ENCODE results near the gene DDX39B.
"Not testable (repeated sequence)": the region's sequence is repeated elsewhere in the genome, so short reads cannot be mapped to it uniquely, and the experiment has no call there.

DDX39B gene

DNA sequence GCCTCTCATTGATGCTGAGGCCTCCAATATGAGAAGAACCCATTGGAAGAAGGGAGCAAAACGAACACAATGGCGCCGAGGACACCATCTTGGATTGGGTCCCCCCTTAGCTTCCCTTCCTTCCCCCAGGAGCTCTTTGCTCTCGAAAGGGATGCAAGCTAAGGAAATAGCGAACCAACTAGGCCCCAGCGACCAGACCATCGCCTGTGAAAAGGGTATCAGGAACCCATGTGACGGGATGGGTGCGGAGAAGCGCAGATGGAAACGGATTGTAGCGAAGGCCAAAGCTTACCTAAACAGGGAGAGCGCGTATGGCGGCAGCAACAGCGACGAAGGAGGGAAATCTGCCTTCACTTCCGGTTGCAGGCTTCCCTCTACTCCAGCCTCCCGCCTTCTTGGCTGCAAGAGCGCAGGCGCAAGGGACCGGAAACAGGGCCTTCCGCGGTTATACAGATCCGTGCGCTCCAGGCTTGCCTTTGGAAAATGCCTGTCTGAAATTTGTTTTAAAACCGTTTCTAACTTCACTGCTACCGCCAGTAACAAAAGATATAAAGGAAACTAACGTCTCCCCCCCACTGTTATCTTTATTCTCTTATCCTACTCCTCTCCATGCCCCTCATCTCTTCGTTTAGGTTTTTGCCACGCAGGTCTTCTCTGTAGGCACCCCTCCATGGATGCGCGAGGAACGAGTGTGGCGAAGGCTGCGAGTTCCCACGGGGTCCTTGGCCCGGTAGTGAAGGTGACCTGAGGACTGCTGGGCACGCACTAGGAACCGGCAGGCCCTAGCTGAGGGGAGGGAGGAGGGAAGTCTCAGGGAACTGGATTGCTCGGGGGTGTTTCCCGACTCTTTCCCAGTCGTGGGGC lies at the start of gene DDX39B:
Gene DDX39B (minus strand): TSS at position 346 of the 864 bp plus-strand sequence. CDS start 1,471 bp downstream, outside the sequence.
- peak; percentile 97 for DNase-seq (ENCODE audit: low spot score)

DNA sequence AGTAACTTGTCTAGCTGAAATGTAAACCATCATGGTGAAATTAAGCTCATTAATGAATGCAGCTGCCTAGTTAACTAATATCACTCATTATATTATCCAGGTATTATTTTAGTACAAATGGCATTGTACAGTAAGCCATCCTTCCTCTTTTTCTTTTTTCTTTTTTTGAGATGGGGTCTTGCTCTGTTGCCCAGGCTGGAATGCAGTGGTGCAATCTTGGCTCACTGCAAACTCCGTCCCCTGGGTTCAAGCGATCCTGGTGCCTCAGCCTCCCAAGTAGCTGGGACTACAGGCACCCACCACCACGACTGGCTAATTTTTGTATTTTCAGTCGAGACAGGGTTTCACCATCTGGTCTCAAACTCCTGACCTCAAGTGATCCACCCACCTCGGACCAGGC lies 48.9 kb upstream of the DDX39B start:
- not testable (repeated sequence) for DNase-seq (ENCODE audit: low spot score)

DNA sequence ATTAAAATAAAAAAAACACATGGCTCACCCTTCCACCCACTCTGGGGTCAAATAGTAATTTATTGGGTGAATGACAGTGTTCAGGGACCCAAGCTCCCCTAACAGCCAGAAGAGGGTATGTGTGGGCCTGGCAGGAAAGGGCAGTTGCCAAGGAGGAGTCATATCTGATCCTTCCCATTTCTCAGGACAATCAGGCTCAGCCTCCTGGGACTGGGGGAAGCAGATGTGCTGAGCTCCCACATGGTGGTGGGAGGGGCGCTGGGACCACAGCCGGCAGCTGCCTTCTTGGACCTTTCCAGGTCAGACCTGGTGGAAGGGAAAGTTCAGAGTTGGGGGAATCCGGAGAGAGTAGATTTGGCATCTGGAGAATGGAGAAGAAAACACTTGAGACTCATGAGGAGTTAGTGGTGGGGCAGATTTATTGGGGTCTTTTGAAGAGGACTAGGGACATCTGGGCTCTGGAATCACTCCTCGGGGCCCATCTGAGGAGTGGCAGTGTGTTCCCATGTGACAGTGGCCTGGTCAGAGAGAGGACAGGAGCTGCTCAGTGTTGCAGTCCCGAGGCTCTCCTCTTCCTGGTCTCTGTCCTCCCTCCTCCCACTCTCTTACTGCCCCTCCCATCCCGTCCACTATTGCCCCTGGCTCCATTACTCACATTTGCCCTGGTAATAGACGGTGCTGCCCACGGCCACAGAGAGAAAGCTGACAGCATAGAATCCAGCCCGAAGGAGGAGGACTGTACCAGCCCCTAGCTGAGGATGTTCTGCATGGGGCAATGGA lies 47.3 kb upstream of the DDX39B start:
- no peak for DNase-seq (ENCODE audit: low spot score)

DNA sequence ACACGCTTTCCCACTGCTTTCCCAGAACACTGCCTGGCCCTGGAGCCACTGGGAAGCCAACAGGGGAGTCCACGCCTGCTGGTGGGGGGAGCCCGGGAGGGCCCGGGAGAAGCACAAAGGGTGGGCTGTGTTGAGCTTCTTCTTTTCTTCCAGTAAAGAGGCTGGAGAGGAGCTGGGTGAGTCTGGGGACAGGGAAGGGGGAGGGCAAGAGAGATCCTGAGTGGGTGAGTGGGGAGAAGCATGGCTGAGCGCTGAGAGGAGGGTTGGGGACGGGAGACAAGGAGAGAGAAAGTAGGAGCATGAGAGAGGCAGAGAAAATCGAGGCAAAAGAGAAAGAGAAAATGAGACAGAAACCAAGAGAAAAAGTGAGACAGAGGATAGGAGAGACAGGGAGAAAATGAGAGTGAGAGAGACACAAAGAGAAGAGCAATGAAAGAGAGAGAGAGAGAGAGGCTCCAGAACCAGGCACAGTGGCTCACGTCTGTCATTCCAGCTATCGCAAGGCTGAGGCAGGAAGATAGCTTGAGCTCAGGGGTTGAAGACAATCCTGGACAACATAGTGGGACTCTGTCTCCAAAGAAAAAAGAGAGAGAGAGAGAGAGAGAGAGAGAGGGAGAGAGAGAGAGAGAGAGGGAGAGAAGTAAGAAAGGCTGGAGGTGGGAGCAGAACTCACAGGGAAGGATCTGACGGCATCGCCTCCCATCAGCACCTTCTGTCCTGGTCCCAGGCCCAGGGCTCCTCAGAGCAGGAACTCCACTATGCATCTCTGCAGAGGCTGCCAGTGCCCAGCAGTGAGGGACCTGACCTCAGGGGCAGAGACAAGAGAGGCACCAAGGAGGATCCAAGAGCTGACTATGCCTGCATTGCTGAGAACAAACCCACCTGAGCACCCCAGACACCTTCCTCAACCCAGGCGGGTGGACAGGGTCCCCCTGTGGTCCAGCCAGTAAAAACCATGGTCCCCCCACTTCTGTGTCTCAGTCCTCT lies 46.3 kb upstream of the DDX39B start:
- DNase-seq (ENCODE audit: low spot score): no peak

DNA sequence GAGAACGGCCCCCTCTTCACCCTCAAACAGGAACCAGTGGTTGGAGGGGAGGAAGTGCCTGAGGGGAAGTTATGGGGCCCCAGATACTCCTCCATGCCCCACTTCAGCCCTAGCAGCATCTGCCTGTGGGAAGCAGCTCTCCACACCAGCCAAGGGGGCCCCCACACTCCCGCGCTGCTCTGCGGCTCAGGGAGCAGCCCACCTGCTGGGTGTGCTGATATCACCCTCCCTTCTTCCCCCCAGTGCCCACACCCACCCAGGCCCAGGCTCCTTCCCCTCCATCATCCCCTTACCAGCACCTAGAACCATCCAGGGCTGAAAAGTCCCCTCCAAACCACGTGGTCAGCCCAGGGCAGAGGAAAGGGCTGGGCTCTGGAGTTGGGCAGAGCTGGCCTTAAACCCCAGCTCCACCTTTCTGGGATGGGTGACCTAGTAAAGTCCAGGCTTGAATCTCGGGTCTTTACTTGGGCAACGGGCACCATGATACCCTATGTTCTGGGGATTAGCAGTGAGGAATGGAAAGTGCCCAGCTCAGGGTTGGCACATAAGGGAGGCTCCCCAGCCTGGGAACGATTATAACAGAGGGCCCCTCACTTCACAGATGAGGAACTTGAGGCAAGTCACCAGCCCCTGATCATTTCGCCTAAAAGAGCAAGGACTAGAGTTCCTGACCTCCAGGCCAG lies 44.9 kb upstream of the DDX39B start:
- no peak for DNase-seq (ENCODE audit: low spot score)

DNA sequence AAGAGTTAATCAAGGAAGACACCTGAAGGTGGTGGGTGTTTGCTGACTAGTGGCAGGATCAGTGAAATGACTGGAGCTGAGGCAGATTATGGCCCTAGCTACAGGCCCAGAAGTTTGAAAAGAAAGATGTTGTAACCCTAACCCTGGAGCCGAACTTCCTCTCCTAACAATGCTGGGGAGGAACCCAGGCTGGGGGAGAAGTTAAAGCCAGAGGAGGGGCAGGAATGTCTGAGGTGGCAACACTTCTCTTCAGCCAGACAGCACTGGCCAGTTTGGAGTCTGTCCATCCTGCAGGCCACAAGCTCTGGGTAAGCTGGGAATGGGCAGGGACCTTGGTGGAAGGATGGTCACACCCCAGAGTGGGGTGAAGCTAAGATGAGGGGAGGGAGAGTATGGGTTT lies 44.2 kb upstream of the DDX39B start, which contains the start of gene LST1:
Gene LST1 (plus strand): TSS at position 270 of the 400 bp plus-strand sequence. CDS start 1,023 bp downstream, outside the sequence.
- DNase-seq (ENCODE audit: low spot score): no peak

DNA sequence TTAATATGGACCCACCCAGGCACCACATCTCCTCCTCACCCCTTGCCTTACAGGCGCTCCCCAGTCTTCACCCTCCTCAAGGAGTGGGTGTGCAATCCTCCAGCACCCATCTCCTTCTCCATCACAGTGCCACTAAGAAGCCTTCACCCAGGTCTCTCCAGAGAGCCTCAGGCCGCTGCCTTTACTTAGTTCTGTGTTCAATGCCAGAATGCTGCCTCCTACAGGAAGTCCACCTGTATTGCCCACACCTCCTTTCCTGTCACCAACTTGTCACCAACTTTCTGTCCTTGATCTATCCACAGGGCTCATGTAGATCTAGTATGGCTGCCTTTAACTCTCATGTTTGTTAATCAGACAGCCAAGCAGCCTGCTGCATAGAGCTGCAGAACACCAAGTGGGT lies 43.7 kb upstream of the DDX39B start:
- DNase-seq (ENCODE audit: low spot score): no peak

DNA sequence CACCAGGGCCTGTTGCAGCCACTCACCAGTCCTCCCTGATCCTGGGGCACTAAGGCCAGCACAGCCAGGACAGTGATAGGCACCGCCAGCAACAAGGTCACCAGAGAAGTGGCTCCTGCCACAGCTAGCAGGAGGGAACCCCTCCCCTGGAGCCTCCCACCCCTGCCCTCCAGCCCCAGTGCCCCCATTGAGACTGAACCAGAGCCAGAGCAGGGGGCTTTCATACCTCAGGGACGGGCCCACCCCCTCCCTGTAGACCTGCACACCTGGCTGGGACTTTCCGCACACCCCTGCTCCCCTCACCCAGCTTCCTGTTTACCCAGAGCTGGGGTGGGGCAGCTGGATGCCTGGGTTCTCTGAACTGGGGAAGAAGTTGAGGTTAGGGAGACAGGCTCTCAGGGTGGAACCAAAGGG lies 40.4 kb upstream of the DDX39B start, which contains the start of gene LTB:
Gene LTB (minus strand): TSS at position 195 of the 414 bp plus-strand sequence. CDS start 7 bp downstream, at position 188.
- no peak for DNase-seq (ENCODE audit: low spot score)

DNA sequence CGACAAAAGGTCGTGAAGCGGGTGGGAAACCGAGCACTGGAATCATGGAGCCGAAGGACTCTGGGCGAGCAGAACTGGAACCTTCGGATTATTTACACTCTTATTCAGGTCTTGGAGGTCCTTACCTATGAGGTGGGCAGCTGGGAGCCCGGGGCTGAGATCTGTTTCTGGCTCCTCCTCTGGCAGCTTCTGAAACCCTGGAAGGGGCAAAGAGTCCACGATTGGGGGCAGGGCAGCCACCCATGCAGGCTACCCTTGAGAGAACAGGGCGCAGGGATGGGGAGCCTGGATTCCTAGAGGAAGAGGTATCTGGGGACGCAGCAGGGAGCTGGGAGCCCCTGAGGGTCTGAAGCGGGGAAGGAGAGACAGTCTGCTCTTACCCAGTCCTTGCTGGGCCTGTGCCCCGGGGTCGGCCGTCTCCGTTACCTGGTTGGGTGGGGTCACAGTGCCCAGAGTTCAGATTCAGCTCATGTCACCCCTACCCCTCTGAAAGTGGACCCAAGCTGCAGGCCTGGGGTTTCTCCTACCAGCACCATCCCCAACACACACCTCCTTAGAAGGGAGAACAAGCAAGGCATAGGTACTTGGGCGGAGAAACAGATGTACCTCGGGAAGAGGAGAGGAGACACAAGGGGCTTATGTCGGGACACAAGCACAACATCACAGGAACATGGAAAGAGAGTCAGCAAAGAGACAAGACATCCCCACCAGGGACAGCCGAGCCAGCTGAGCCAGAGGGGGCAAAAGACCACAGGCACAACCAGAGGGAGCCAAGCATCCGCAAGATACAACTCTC lies 39.8 kb upstream of the DDX39B start:
- DNase-seq (ENCODE audit: low spot score): no peak

DNA sequence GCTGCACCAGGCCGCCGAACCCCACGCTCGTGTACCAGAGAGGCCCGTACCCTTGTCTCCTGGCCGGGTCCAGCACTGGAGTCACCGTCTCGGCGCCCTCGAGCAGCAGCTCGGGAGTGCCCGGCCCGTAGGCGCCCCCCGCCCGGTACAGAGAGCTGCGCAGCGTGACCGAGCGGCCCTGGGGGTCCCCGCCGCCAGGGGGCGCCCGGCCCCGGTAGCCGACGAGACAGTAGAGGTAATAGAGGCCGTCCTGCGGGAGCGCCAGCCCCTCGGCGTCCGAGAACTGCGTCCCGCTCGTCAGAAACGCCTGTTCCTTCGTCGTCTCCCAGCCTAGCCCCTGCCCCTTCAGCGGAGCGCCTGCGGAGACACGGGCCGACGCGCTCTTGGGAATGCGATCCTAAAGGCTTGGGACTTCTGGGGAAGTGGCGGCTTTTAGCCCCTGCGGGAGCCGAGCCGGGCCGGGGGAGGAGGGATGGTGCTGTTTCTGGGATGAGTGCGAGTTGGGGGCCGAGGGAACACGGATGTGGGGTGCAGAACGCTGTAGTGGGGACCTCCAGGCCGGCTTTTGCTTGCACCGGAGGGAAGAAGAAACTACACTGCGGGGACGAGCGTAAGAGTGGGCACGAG lies 39.1 kb upstream of the DDX39B start:
- DNase-seq (ENCODE audit: low spot score): peak; percentile 77

DNA sequence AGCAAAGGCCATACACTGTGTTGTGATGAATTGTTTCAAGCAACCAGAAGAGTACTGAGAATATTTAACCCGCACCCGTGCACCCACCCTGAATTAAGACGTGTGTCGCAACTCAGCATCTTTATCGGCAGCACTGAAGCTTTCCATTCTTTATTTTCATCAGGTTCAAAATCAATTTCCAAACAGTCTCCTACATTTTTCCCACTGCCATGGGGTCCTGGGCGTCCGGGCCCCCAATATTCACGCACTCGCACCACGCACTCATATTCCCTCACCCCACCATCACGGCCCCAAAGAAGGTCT lies 38.6 kb upstream of the DDX39B start:
- DNase-seq (ENCODE audit: low spot score): no peak

DNA sequence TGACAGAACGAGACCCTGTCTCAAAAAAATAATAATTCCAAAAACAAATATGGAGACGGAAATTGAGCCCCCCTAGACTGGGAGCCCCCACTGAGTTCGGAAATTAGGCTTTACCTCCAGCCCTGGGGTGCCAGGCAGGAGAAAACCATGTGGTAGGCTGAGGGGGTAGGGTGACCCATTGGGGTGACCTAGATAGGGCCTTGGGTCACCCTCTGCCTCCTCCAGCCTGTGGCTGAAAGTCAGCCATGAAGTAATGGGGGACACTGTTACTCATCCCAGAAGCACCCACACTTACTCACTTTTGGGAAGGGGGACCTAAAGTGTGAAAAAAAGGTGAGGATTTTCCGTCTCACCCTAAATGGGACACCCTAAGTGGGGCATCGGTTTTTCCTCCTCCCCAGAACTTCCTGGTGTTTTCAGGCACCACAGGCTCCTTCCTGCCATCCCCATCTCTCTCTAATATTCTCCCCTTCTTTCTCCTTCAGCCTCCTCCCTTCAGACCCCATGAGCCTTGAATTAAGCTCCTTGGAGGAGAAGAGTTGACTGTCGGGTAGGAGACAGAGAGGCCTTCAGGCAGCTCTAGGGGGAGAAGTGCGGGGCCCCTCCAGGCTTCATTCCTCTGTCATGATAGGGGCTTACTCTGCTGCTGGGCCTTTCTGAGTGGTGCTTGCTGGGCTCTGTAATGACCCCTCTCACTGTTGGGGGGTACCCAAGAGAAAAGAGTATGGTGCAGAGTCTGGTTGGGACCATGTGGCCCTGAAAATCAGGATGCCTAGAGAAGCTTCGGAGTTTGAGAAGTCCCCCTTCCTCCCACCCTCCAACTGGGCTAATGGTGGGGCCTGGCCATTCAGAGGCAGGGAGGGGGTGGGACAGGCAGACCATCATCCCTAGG lies 38.0 kb upstream of the DDX39B start:
- DNase-seq (ENCODE audit: low spot score): no peak

DNA sequence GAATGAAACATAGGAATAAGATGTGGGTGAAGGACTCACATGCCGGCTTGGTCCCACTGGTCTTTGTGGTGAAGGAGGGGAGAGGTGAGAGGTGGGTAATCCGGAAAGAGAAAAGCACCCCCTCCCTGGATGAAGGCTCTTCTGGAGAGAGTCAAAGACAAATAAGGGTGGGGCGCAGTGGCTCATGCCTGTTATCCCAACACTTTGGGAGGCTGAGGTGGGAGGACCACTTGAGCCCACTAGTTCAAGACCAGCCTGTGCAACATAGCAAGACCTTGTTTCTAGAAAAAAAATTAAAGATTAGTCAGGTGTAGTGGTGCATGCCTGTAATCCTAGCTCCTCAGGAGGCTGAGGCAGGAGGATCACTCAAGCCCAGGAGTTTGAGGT lies 37.3 kb upstream of the DDX39B start:
- DNase-seq (ENCODE audit: low spot score): no peak

DNA sequence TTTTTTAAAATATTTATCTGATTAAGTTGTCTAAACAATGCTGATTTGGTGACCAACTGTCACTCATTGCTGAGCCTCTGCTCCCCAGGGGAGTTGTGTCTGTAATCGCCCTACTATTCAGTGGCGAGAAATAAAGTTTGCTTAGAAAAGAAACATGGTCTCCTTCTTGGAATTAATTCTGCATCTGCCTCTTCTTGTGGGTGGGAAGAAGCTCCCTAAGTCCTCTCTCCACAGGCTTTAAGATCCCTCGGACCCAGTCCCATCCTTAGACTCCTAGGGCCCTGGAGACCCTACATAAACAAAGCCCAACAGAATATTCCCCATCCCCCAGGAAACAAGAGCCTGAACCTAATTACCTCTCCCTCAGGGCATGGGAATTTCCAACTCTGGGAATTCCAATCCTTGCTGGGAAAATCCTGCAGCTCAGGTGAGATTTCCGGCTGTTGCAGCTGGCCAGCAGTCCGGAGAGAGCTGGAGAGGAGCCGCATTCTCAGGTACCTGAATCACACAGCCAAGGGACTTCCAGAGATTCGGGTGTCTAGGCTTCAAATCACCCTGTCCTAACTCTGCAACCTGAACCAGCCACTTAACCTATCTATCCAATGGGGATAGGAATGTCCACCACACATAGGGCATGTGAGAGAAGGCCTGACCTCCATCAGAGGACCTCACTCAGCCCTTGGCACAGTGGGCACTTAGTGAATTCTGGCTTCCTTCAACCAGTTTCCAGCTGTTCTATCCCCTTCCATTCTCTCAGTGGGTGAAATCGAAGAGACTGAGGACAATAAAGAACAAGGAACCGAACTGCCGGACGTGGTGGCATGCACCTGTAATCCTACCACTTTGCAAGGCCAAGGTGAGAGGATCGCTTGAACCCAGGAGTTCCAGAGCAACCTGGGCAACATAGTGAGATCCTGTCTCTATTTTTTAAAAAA lies 36.6 kb upstream of the DDX39B start:
- DNase-seq (ENCODE audit: low spot score): no peak

DNA sequence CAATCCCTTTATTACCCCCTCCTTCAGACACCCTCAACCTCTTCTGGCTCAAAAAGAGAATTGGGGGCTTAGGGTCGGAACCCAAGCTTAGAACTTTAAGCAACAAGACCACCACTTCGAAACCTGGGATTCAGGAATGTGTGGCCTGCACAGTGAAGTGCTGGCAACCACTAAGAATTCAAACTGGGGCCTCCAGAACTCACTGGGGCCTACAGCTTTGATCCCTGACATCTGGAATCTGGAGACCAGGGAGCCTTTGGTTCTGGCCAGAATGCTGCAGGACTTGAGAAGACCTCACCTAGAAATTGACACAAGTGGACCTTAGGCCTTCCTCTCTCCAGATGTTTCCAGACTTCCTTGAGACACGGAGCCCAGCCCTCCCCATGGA lies 35.8 kb upstream of the DDX39B start:
- DNase-seq (ENCODE audit: low spot score): no peak

DNA sequence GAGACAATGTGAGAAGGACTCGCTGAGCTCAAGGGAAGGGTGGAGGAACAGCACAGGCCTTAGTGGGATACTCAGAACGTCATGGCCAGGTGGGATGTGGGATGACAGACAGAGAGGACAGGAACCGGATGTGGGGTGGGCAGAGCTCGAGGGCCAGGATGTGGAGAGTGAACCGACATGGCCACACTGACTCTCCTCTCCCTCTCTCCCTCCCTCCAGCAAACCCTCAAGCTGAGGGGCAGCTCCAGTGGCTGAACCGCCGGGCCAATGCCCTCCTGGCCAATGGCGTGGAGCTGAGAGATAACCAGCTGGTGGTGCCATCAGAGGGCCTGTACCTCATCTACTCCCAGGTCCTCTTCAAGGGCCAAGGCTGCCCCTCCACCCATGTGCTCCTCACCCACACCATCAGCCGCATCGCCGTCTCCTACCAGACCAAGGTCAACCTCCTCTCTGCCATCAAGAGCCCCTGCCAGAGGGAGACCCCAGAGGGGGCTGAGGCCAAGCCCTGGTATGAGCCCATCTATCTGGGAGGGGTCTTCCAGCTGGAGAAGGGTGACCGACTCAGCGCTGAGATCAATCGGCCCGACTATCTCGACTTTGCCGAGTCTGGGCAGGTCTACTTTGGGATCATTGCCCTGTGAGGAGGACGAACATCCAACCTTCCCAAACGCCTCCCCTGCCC lies 35.2 kb upstream of the DDX39B start:
- DNase-seq (ENCODE audit: low spot score): no peak

DNA sequence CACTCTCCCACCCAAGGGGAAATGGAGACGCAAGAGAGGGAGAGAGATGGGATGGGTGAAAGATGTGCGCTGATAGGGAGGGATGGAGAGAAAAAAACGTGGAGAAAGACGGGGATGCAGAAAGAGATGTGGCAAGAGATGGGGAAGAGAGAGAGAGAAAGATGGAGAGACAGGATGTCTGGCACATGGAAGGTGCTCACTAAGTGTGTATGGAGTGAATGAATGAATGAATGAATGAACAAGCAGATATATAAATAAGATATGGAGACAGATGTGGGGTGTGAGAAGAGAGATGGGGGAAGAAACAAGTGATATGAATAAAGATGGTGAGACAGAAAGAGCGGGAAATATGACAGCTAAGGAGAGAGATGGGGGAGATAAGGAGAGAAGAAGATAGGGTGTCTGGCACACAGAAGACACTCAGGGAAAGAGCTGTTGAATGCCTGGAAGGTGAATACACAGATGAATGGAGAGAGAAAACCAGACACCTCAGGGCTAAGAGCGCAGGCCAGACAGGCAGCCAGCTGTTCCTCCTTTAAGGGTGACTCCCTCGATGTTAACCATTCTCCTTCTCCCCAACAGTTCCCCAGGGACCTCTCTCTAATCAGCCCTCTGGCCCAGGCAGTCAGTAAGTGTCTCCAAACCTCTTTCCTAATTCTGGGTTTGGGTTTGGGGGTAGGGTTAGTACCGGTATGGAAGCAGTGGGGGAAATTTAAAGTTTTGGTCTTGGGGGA lies 34.3 kb upstream of the DDX39B start:
- DNase-seq (ENCODE audit: low spot score): no peak

Data from RKO (cell line).